Measurements from ENCODE around the gene CDC37L1. TPM values are rescaled to one million over a fixed set of nuclear protein-coding genes. Genes with fewer than 3 reads are reported as not detected.

CDC37L1 gene
- polyA plus RNA-seq, 1 donor (not counting 4 experiments of a cell fraction or from before 2014, with no cell fraction given) = 15.5 TPM

DNA sequence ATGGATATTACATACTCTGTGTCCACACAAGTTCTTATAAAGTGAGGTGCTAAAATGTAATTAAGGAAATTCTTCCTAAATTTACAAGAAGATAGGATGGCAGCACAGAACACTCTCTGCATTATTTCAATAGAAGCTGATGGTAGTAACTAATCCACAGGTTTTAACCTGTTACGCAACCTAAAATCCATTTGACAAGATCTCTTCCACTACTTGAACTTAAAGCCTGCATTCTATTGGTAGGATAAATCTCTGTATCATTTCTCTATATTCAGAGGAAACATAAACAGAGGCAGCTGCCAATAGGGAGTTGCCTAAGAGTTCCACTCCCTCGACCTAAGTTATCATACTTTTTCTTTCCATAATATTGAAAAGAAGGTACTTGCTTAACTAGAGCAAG, 21.6 kb downstream of the CDC37L1 start:
- no peak for DNase-seq (ENCODE audit: low read depth, low spot score)
- no peaks in the 10 kb centered on the region for H3K27me3 ChIP-seq (ENCODE audit: control insufficient read depth, extremely low read depth, insufficient read depth, low read length)
- no peak for TF ChIP-seq EZH2 (IDR thresholded peaks at IDR 0.05; ENCODE audit: low read length)
- TF ChIP-seq, protein P1, sequence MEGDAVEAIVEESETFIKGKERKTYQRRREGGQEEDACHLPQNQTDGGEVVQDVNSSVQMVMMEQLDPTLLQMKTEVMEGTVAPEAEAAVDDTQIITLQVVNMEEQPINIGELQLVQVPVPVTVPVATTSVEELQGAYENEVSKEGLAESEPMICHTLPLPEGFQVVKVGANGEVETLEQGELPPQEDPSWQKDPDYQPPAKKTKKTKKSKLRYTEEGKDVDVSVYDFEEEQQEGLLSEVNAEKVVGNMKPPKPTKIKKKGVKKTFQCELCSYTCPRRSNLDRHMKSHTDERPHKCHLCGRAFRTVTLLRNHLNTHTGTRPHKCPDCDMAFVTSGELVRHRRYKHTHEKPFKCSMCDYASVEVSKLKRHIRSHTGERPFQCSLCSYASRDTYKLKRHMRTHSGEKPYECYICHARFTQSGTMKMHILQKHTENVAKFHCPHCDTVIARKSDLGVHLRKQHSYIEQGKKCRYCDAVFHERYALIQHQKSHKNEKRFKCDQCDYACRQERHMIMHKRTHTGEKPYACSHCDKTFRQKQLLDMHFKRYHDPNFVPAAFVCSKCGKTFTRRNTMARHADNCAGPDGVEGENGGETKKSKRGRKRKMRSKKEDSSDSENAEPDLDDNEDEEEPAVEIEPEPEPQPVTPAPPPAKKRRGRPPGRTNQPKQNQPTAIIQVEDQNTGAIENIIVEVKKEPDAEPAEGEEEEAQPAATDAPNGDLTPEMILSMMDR (optimal IDR thresholded peaks at IDR 0.05 in 1 of 3, IDR thresholded peaks at IDR 0.05 in 1 of 3, conservative IDR thresholded peaks at IDR 0.05 in 1 of 3; ENCODE audit: extremely low read depth in 1 of 3, insufficient read depth in 2 of 3, low read length in 3 of 3) = no peak
- H3K9me1 ChIP-seq (ENCODE audit: control insufficient read depth, extremely low read depth, insufficient read depth, low read length) = no peaks in the 10 kb centered on the region
- no peak overlapping the region for H3K4me3 ChIP-seq (ENCODE audit: control insufficient read depth in 2 of 3, extremely low read depth in 1 of 3, insufficient read depth in 2 of 3, low read depth in 1 of 3, low read length in 3 of 3)
- H3K79me2 ChIP-seq (ENCODE audit: control insufficient read depth, insufficient read depth, low read length) = no peaks in the 10 kb centered on the region
- no peaks in the 10 kb centered on the region for H3K9me3 ChIP-seq (ENCODE audit: control insufficient read depth, low read depth, low read length)
- dilution Hi-C loops (cut with MboI; ENCODE audit: extremely low pct_ligation_motif_present, low sequenced_read_pairs) = no loop called here
- H3K4me2 ChIP-seq (ENCODE audit: control insufficient read depth, extremely low read depth, insufficient read depth, low read depth, low read length) = no peak overlapping the region
- H3K9ac ChIP-seq (ENCODE audit: control insufficient read depth, extremely low read depth, insufficient read depth, low read length) = no peak overlapping the region
- H3K4me1 ChIP-seq (ENCODE audit: control insufficient read depth, extremely low read depth, insufficient read depth, low read length) = peaks cover 14% of the 10 kb centered on the region
- no peak overlapping the region for H3K27ac ChIP-seq (ENCODE audit: control insufficient read depth, insufficient read depth, low read length)
- FAIRE-seq = no peak
- no peaks in the 10 kb centered on the region for H4K20me1 ChIP-seq (ENCODE audit: control insufficient read depth, extremely low read depth, insufficient read depth, low read length)
- no peak overlapping the region for H2AFZ ChIP-seq (ENCODE audit: control insufficient read depth, low read length)
- H3K36me3 ChIP-seq (ENCODE audit: control insufficient read depth in 2 of 2, extremely low read depth in 1 of 2, insufficient read depth in 2 of 2, low read length in 2 of 2) = peaks cover 1 to 5% of the 10 kb centered on the region in 2 experiments

DNA sequence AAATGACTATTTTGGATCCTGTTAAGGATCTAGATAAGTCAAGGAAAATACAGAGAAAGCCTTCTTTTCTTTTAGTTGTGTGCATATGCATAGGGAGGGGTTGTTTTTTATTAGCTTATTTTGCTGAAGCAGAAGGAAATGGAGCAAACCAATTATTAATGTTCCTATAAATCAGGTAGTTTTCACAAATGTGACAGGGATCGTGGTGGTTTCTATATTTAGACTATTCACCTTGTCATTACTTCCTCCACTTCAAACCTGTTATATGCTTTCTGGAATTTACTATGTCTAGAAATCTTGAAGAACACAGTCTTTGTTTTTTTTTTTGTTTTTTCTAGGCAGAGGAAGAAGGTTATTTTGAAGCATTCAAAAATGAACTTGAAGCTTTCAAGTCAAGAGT, 22.2 kb downstream of the CDC37L1 start:
- dilution Hi-C loops (cut with MboI; ENCODE audit: extremely low pct_ligation_motif_present, low sequenced_read_pairs) = no loop called here
- H3K27me3 ChIP-seq (ENCODE audit: control insufficient read depth, extremely low read depth, insufficient read depth, low read length) = no peaks in the 10 kb centered on the region
- H4K20me1 ChIP-seq (ENCODE audit: control insufficient read depth, extremely low read depth, insufficient read depth, low read length) = no peaks in the 10 kb centered on the region
- H3K4me3 ChIP-seq (ENCODE audit: control insufficient read depth in 2 of 3, extremely low read depth in 1 of 3, insufficient read depth in 2 of 3, low read depth in 1 of 3, low read length in 3 of 3) = no peak overlapping the region
- H3K9ac ChIP-seq (ENCODE audit: control insufficient read depth, extremely low read depth, insufficient read depth, low read length) = no peak overlapping the region
- no peaks in the 10 kb centered on the region for H3K79me2 ChIP-seq (ENCODE audit: control insufficient read depth, insufficient read depth, low read length)
- FAIRE-seq = no peak
- no peaks in the 10 kb centered on the region for H3K9me1 ChIP-seq (ENCODE audit: control insufficient read depth, extremely low read depth, insufficient read depth, low read length)
- H3K36me3 ChIP-seq (ENCODE audit: control insufficient read depth in 2 of 2, extremely low read depth in 1 of 2, insufficient read depth in 2 of 2, low read length in 2 of 2) = peaks cover 1 to 3% of the 10 kb centered on the region in 2 experiments
- no peak overlapping the region for H2AFZ ChIP-seq (ENCODE audit: control insufficient read depth, low read length)
- H3K4me2 ChIP-seq (ENCODE audit: control insufficient read depth, extremely low read depth, insufficient read depth, low read depth, low read length) = no peak overlapping the region
- no peaks in the 10 kb centered on the region for H3K9me3 ChIP-seq (ENCODE audit: control insufficient read depth, low read depth, low read length)
- no peak overlapping the region for H3K27ac ChIP-seq (ENCODE audit: control insufficient read depth, insufficient read depth, low read length)
- H3K4me1 ChIP-seq (ENCODE audit: control insufficient read depth, extremely low read depth, insufficient read depth, low read length) = peaks cover 14% of the 10 kb centered on the region
- TF ChIP-seq, protein P1 (optimal IDR thresholded peaks at IDR 0.05 in 1 of 3, IDR thresholded peaks at IDR 0.05 in 1 of 3, conservative IDR thresholded peaks at IDR 0.05 in 1 of 3; ENCODE audit: extremely low read depth in 1 of 3, insufficient read depth in 2 of 3, low read length in 3 of 3) = no peak
- no peak for TF ChIP-seq EZH2 (IDR thresholded peaks at IDR 0.05; ENCODE audit: low read length)
- DNase-seq (ENCODE audit: low read depth, low spot score) = no peak
